ENCODE measurements around the gene GALNS.

DNA sequence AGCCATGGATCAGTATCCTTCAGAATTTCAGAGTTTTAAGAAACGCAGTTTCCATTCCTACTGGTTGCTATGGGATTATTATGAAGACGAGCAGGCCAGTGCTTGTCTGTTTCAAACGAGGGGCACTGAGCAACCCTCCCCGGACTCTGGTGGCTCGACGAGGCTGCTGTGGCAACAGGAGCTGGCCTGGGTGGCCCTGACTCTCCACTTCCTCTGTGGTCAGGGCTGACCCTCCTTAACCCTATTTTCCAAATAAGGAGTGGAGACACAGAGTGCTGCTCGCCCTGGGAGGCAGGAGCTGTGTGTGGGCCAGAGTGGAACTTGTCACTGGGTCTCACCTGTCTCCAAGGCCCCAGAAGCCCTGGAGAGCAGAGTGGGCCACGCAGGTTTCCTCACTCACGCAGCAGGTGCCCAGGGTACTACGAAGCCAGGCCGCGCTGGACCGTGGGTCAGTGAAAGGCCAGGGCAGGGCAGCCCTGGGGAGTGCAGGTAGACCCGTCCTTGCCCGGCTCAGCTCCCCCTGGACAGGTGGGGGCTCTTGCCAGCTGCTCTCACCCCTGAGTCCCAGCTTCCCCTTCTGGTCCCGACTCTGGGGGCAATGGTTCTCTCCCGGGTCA lies 3.3 kb downstream of the GALNS start:
- no peak for TF ChIP-seq POLR2A (IDR thresholded peaks at IDR 0.05; ENCODE audit: low read length)
- TF ChIP-seq GATA1 (IDR thresholded peaks at IDR 0.05; ENCODE audit: low read depth, low read length): no peak
